ENCODE measurements around the gene NEMF. TPM values are rescaled to one million over a fixed set of nuclear protein-coding genes. Genes with fewer than 3 reads are reported as not detected.

NEMF gene, protein sequence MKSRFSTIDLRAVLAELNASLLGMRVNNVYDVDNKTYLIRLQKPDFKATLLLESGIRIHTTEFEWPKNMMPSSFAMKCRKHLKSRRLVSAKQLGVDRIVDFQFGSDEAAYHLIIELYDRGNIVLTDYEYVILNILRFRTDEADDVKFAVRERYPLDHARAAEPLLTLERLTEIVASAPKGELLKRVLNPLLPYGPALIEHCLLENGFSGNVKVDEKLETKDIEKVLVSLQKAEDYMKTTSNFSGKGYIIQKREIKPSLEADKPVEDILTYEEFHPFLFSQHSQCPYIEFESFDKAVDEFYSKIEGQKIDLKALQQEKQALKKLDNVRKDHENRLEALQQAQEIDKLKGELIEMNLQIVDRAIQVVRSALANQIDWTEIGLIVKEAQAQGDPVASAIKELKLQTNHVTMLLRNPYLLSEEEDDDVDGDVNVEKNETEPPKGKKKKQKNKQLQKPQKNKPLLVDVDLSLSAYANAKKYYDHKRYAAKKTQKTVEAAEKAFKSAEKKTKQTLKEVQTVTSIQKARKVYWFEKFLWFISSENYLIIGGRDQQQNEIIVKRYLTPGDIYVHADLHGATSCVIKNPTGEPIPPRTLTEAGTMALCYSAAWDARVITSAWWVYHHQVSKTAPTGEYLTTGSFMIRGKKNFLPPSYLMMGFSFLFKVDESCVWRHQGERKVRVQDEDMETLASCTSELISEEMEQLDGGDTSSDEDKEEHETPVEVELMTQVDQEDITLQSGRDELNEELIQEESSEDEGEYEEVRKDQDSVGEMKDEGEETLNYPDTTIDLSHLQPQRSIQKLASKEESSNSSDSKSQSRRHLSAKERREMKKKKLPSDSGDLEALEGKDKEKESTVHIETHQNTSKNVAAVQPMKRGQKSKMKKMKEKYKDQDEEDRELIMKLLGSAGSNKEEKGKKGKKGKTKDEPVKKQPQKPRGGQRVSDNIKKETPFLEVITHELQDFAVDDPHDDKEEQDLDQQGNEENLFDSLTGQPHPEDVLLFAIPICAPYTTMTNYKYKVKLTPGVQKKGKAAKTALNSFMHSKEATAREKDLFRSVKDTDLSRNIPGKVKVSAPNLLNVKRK
- polyA plus RNA-seq (25.7 to 55.1 TPM (median 35.8 TPM) in 3 replicates), polyA minus RNA-seq (12.7 to 89.0 TPM (median 74.1 TPM) in 3 replicates)
- 138 TPM for polyA plus RNA-seq (2011; ENCODE audit: low read depth)
- polyA plus RNA-seq (2011; cell fraction: cytosol; rRNA removed): 17.6 and 29.0 TPM in 2 replicates
- 62.6 and 76.4 TPM in 2 replicates for polyA plus RNA-seq (2011; cell fraction: nucleus; rRNA removed)
- 28.4 and 40.4 TPM in 2 replicates for polyA plus RNA-seq (2012; ENCODE audit: low replicate concordance)
- 23.8 TPM for polyA minus RNA-seq (2011; cell fraction: cytosol; rRNA and poly(A)+ RNA removed)
- 70.6 and 125 TPM in 2 replicates for polyA minus RNA-seq (2011; cell fraction: nucleus; rRNA and poly(A)+ RNA removed)

DNA sequence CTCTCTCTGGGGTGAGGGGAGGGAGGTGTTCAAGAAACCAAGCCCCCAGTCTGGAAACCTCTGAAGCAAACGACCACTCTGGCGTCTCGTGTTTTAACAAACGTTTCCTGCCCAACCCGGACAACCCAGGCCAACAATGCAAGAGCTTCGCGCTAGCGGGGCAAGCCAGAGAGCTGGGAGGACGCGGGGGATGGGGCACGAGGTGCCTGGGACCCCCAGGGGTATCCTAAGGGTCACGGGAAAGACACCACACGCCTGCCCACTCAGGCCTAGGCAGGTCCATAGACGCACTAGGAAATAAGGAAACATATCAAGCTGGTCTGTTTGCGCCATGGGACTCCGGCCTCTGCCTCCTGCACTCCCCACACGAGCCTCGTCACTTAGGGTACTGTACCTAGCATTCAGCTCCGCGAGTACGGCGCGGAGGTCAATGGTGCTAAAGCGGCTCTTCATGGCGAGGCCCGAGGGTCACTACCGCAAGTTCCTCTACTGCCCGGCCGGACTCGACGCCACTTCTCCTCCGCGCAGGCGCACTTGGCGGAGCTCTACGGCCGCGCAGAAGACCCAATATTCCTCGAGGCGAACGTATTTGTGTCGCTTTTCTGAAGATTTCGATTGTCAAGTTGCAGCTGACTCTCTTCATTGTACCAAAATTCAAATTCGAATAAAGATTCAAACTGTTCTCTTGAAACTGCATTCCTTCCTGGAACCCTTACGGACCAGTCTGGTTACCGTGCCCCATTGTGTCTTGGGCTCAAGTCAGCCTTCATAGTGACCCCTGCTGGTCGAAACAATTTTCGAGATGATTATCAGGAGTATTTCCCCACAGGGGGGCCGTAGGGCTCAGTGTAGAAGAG, at the start of gene NEMF:
NEMF (minus strand) TSS at position 488 of the 857 bp plus-strand sequence; CDS start at position 453, 35 bp downstream.
- H3K9ac ChIP-seq (ENCODE audit: control insufficient read depth, extremely low read depth, insufficient read depth, low read length): peak within 1 kb of the TSS; percentile 97

More for the DNA sequence above, at the start of gene NEMF:
- H4K20me1 ChIP-seq (ENCODE audit: control insufficient read depth, extremely low read depth, insufficient read depth, low read length): no peaks in the 10 kb centered on the region
- peaks cover 3 to 7% of the 10 kb centered on the region in 2 experiments for H3K36me3 ChIP-seq (ENCODE audit: control insufficient read depth in 2 of 2, extremely low read depth in 1 of 2, insufficient read depth in 2 of 2, low read length in 2 of 2)
- H3K27me3 ChIP-seq (ENCODE audit: control insufficient read depth, extremely low read depth, insufficient read depth, low read length): no peaks in the 10 kb centered on the region
- peak within 1 kb of the TSS; percentile 87 for H2AFZ ChIP-seq (ENCODE audit: control insufficient read depth, low read length)
- H3K27ac ChIP-seq (ENCODE audit: control insufficient read depth, insufficient read depth, low read length): peak within 1 kb of the TSS; percentile 87
- dilution Hi-C loops (cut with MboI; ENCODE audit: extremely low pct_ligation_motif_present, low sequenced_read_pairs): no loop called here
- H3K4me3 ChIP-seq (ENCODE audit: control insufficient read depth in 2 of 3, extremely low read depth in 1 of 3, insufficient read depth in 2 of 3, low read depth in 1 of 3, low read length in 3 of 3): peak within 1 kb of the TSS; percentile 74 to 98 (median 96)
- peak within 1 kb of the TSS; percentile 94 for H3K4me2 ChIP-seq (ENCODE audit: control insufficient read depth, extremely low read depth, insufficient read depth, low read depth, low read length)
- TF ChIP-seq EZH2 (IDR thresholded peaks at IDR 0.05; ENCODE audit: low read length): no peak
- TF ChIP-seq, protein P1, sequence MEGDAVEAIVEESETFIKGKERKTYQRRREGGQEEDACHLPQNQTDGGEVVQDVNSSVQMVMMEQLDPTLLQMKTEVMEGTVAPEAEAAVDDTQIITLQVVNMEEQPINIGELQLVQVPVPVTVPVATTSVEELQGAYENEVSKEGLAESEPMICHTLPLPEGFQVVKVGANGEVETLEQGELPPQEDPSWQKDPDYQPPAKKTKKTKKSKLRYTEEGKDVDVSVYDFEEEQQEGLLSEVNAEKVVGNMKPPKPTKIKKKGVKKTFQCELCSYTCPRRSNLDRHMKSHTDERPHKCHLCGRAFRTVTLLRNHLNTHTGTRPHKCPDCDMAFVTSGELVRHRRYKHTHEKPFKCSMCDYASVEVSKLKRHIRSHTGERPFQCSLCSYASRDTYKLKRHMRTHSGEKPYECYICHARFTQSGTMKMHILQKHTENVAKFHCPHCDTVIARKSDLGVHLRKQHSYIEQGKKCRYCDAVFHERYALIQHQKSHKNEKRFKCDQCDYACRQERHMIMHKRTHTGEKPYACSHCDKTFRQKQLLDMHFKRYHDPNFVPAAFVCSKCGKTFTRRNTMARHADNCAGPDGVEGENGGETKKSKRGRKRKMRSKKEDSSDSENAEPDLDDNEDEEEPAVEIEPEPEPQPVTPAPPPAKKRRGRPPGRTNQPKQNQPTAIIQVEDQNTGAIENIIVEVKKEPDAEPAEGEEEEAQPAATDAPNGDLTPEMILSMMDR (optimal IDR thresholded peaks at IDR 0.05 in 1 of 3, IDR thresholded peaks at IDR 0.05 in 1 of 3, conservative IDR thresholded peaks at IDR 0.05 in 1 of 3; ENCODE audit: extremely low read depth in 1 of 3, insufficient read depth in 2 of 3, low read length in 3 of 3): peak; percentile 76 to 94 (median 76)
- DNase-seq (ENCODE audit: low read depth, low spot score): peak; percentile 38
- no peaks in the 10 kb centered on the region for H3K9me1 ChIP-seq (ENCODE audit: control insufficient read depth, extremely low read depth, insufficient read depth, low read length)
- peaks cover 41% of the 10 kb centered on the region for H3K79me2 ChIP-seq (ENCODE audit: control insufficient read depth, insufficient read depth, low read length)
- FAIRE-seq: peak; percentile 62
- H3K9me3 ChIP-seq (ENCODE audit: control insufficient read depth, low read depth, low read length): no peaks in the 10 kb centered on the region
- peaks cover 8% of the 10 kb centered on the region for H3K4me1 ChIP-seq (ENCODE audit: control insufficient read depth, extremely low read depth, insufficient read depth, low read length)

All from keratinocyte (primary cell).